Measurements from ENCODE around the gene HELT. TPM values are rescaled to one million over a fixed set of nuclear protein-coding genes. Genes with fewer than 3 reads are reported as not detected.

HELT gene
- not detected in 2 replicates for total RNA-seq
- not detected in 2 replicates for polyA plus RNA-seq
- polyA plus RNA-seq (2011; cell fraction: cytosol; rRNA removed): not detected in 2 replicates
- polyA plus RNA-seq (2011; cell fraction: nucleus; rRNA removed): not detected in 2 replicates
- polyA plus RNA-seq (2012): not detected in 2 replicates
- polyA minus RNA-seq: not detected in 2 replicates
- polyA minus RNA-seq (2011; cell fraction: cytosol; rRNA and poly(A)+ RNA removed): not detected
- polyA minus RNA-seq (2011; cell fraction: nucleus; rRNA and poly(A)+ RNA removed): not detected in 2 replicates
- Bru-seq, nascent RNA: not detected
- BruChase-seq, experiment 1, labeled RNA remaining after a 6-hour chase: not detected
- BruChase-seq, experiment 2, labeled RNA remaining after a 2-hour chase: not detected
- long read RNA-seq: 0 reads

GRCh38 chr4:185017964-185018772, at the start of gene HELT:
Gene HELT, plus strand, starts transcription at chr4:185018490. Its CDS starts 439 bp downstream, at chr4:185018929.
- Histone ChIP-seq H3K4me1 (ENCODE audit: control insufficient read depth, extremely low read depth, insufficient read depth, low read length) (no peaks in the 10 kb centered on the region), H3K27me3 (ENCODE audit: control insufficient read depth in 2 of 2, insufficient read depth in 2 of 2, low read length in 2 of 2) (peaks cover 85 to 98% of the 10 kb centered on the region in 2 experiments), H3K36me3 (ENCODE audit: control insufficient read depth in 2 of 2, extremely low read depth in 1 of 2, insufficient read depth in 2 of 2, low read length in 2 of 2) (no peaks in the 10 kb centered on the region), H3K4me3 (replicated peaks in 1 of 3; ENCODE audit: insufficient read depth in 1 of 3, low read depth in 1 of 3, low read length in 3 of 3) (no peak within 1 kb of the TSS), H4K20me1 (replicated peaks; ENCODE audit: control insufficient read depth, extremely low read depth, insufficient read depth, low read length) (no peaks in the 10 kb centered on the region), H3K27ac (ENCODE audit: insufficient read depth, low read depth, low read length) (no peak within 1 kb of the TSS), H3K9me1 (replicated peaks; ENCODE audit: control insufficient read depth, extremely low read depth, insufficient read depth, low read length) (no peaks in the 10 kb centered on the region), H2AFZ (ENCODE audit: low read depth, low read length) (no peak within 1 kb of the TSS), H3K79me2 (ENCODE audit: control insufficient read depth, insufficient read depth, low read length) (no peaks in the 10 kb centered on the region), H3K9me3 (replicated peaks; ENCODE audit: control insufficient read depth, insufficient read depth, low read length) (no peaks in the 10 kb centered on the region), H3K9ac (replicated peaks; ENCODE audit: extremely low read depth, insufficient read depth, low read length) (no peak within 1 kb of the TSS), H3K4me2 (ENCODE audit: insufficient read depth, low read length) (no peak within 1 kb of the TSS)
- ChIA-PET POLR2A (no interaction called here), CTCF (interaction anchor here (1.2 kb wide), 1 partner anchor 116 kb away, joined by 5 read pairs; no protein-coding TSS in a partner anchor)
- dilution Hi-C loops (cut with MboI; ENCODE audit: extremely low pct_ligation_motif_present, low sequenced_read_pairs) (no loop called here), intact Hi-C loops (cut with micrococcal nuclease) (no loop called here)
- BruUV-seq (replicated peaks): no TSS peak
- no peak for DNase-seq (ENCODE audit: low read depth, low spot score)
- no peak for TF ChIP-seq EZH2 (IDR thresholded peaks at IDR 0.05; ENCODE audit: borderline replicate concordance, low read depth, low read length, severe bottlenecking)
- peak; percentile 35 for TF ChIP-seq MAX (IDR thresholded peaks at IDR 0.05; ENCODE audit: insufficient read depth, insufficient read length)
- FAIRE-seq: no peak

DNA sequence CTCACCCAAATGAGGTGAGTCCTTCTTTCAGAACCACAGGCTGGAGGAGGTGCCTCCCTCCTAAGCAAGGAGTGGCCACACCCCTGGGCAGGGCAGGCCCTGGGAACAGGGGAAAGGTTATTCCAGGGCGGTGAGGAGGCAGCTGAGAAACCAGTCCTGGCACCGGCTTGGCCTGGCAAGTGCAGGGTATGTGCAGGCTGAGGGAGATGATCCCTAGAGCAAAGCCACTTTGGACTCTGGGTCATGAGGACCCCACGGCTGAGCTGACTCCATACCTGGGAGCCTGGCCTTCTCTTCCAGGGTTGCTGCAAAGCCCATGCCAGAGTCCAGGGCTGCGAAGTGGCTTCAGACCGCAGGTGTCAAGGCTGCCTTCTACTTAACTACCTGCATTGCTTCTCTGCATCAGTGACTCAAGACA, 49.5 kb upstream of the HELT start:
- POLR2A ChIA-PET: no interaction called here
- DNase-seq (ENCODE audit: low read depth, low spot score): no peak
- no peaks in the 10 kb centered on the region for H3K27me3 ChIP-seq (ENCODE audit: control insufficient read depth in 2 of 2, insufficient read depth in 2 of 2, low read length in 2 of 2)
- H3K4me1 ChIP-seq (ENCODE audit: control insufficient read depth, extremely low read depth, insufficient read depth, low read length): no peaks in the 10 kb centered on the region
- H4K20me1 ChIP-seq (replicated peaks; ENCODE audit: control insufficient read depth, extremely low read depth, insufficient read depth, low read length): no peaks in the 10 kb centered on the region
- dilution Hi-C loops (cut with MboI; ENCODE audit: extremely low pct_ligation_motif_present, low sequenced_read_pairs): no loop called here
- CTCF ChIA-PET: no interaction called here
- BruUV-seq (replicated peaks): no TSS peak
- no peak for TF ChIP-seq FOS (IDR thresholded peaks at IDR 0.05; ENCODE audit: borderline replicate concordance, insufficient read depth, low read length)
- no peak for TF ChIP-seq MYC (IDR thresholded peaks at IDR 0.05; ENCODE audit: low read depth, low read length)
- TF ChIP-seq EZH2 (IDR thresholded peaks at IDR 0.05; ENCODE audit: borderline replicate concordance, low read depth, low read length, severe bottlenecking): no peak
- TF ChIP-seq CTCF (IDR thresholded peaks at IDR 0.05; ENCODE audit: extremely low read depth in 1 of 2, insufficient read depth in 1 of 2, low read depth in 1 of 2, low read length in 2 of 2): no peak
- TF ChIP-seq GATA2 (IDR thresholded peaks at IDR 0.05; ENCODE audit: insufficient read depth, insufficient read length, low read depth, low read length): no peak
- no peak for TF ChIP-seq MAX (IDR thresholded peaks at IDR 0.05; ENCODE audit: insufficient read depth, insufficient read length)
- no peak for TF ChIP-seq JUN (IDR thresholded peaks at IDR 0.05; ENCODE audit: borderline replicate concordance, insufficient read depth, insufficient read length, low read depth)
- no peak for TF ChIP-seq POLR2AphosphoS5 (IDR thresholded peaks at IDR 0.05; ENCODE audit: insufficient read depth, low read depth, low read length)
- no peak for TF ChIP-seq POLR2A (IDR thresholded peaks at IDR 0.05; ENCODE audit: low read depth, low read length)
- no peak overlapping the region for H3K4me2 ChIP-seq (ENCODE audit: insufficient read depth, low read length)
- no peak overlapping the region for H2AFZ ChIP-seq (ENCODE audit: low read depth, low read length)
- H3K4me3 ChIP-seq (replicated peaks in 1 of 3; ENCODE audit: insufficient read depth in 1 of 3, low read depth in 1 of 3, low read length in 3 of 3): no peak overlapping the region
- H3K9me1 ChIP-seq (replicated peaks; ENCODE audit: control insufficient read depth, extremely low read depth, insufficient read depth, low read length): no peaks in the 10 kb centered on the region
- intact Hi-C loops (cut with micrococcal nuclease): no loop called here
- no peak for FAIRE-seq
- H3K27ac ChIP-seq (ENCODE audit: insufficient read depth, low read depth, low read length): no peak overlapping the region
- no peaks in the 10 kb centered on the region for H3K36me3 ChIP-seq (ENCODE audit: control insufficient read depth in 2 of 2, extremely low read depth in 1 of 2, insufficient read depth in 2 of 2, low read length in 2 of 2)
- H3K9ac ChIP-seq (replicated peaks; ENCODE audit: extremely low read depth, insufficient read depth, low read length): no peak overlapping the region
- H3K9me3 ChIP-seq (replicated peaks; ENCODE audit: control insufficient read depth, insufficient read depth, low read length): no peaks in the 10 kb centered on the region
- no peaks in the 10 kb centered on the region for H3K79me2 ChIP-seq (ENCODE audit: control insufficient read depth, insufficient read depth, low read length)

Data from endothelial cell of umbilical vein (primary cell).